OCI-LY7 (cell line): Measurements from ENCODE around the gene USP17L5. TPM values are rescaled to one million over a fixed set of nuclear protein-coding genes. Genes with fewer than 3 reads are reported as not detected.
"Not testable (repeated sequence)": the region's sequence is repeated elsewhere in the genome, so short reads cannot be mapped to it uniquely, and the experiment has no call there.

Experiments
- BruUV-seq: library from RNA; stranded (reverse); fragments of 400-500 nt; replicated peaks from 2 replicates; lab custom pipeline; 2021; lab: Mats Ljungman, UMichigan
- CTCF ChIA-PET: fragments of 300-600 bp; sonication (Branson Sonifier 250); formaldehyde crosslinking; loops from one replicate; lab custom pipeline; 2022; ENCODE audit warnings: antibody characterized with exemption; ENCODE audit not compliant: unreplicated experiment; lab: Charles Lee
- POLR2A ChIA-PET: fragments of 300-600 bp; sonication (Branson Sonifier 250); formaldehyde crosslinking; loops from one replicate; lab custom pipeline; 2022; ENCODE audit warnings: antibody characterized with exemption; lab: Charles Lee
- DNase-seq: peaks from one replicate; pipeline ENCODE4 v3.0.0-alpha.2; 2015; ENCODE audit warnings: low spot score
- H2AFZ ChIP-seq: fragments of 200-600 bp; sonication (generic), shearing (Covaris generic); 2 replicates; pipeline ENCODE4 v1.6.1; 2014; ENCODE audit warnings: mild to moderate bottlenecking, antibody characterized with exemption, low read length, moderate library complexity
- H3K27ac ChIP-seq: fragments of 200-600 bp; sonication (generic); 2 replicates; pipeline ENCODE4 v1.5.1; 2014; ENCODE audit warnings: mixed run types, low read depth, mild to moderate bottlenecking, moderate library complexity, low read length, inconsistent platforms; ENCODE audit not compliant: poor library complexity, severe bottlenecking
- H3K36me3 ChIP-seq: fragments of 200-600 bp; sonication (generic); 2 replicates; pipeline ENCODE4 v1.6.1; 2014; ENCODE audit warnings: mild to moderate bottlenecking, antibody characterized with exemption, low read length, moderate library complexity, mixed read lengths; ENCODE audit not compliant: insufficient read depth
- H3K4me1 ChIP-seq: fragments of 200-600 bp; sonication (generic); 2 replicates; pipeline ENCODE4 v1.5.1; 2014; ENCODE audit warnings: mild to moderate bottlenecking, low read length; ENCODE audit not compliant: insufficient read depth, poor library complexity, severe bottlenecking
- H3K4me2 ChIP-seq: fragments of 200-600 bp; sonication (generic); 2 replicates; pipeline ENCODE4 v1.6.1; 2014; ENCODE audit warnings: mild to moderate bottlenecking, low read length
- H3K4me3 ChIP-seq: fragments of 200-600 bp; sonication (generic); 2 replicates; pipeline ENCODE4 v1.5.1; 2014; ENCODE audit warnings: mild to moderate bottlenecking, low read depth, low read length; ENCODE audit not compliant: poor library complexity, severe bottlenecking
- H3K79me2 ChIP-seq: fragments of 200-600 bp; sonication (generic); 2 replicates; pipeline ENCODE4 v1.6.1; 2016; ENCODE audit warnings: low read depth, mild to moderate bottlenecking, low read length, moderate library complexity, mixed read lengths; ENCODE audit not compliant: insufficient read depth
- H3K9me2 ChIP-seq: fragments of 200-600 bp; sonication (generic); 2 replicates; pipeline ENCODE4 v1.6.1; 2016; ENCODE audit warnings: mild to moderate bottlenecking, low read length, mixed read lengths; ENCODE audit not compliant: insufficient read depth
- H3K9me3 ChIP-seq: fragments of 200-600 bp; sonication (generic); 2 replicates; pipeline ENCODE4 v1.6.1; 2014; ENCODE audit warnings: mild to moderate bottlenecking, mixed run types, low read length, mixed read lengths
- H4K20me1 ChIP-seq: fragments of 200-600 bp; sonication (generic); 2 replicates; pipeline ENCODE4 v1.6.1; 2014; ENCODE audit warnings: mild to moderate bottlenecking, antibody characterized with exemption, low read length, moderate library complexity, mixed read lengths; ENCODE audit not compliant: insufficient read depth
- intact Hi-C: fragments of 100-400 bp; cut with micrococcal nuclease; formaldehyde crosslinking; loops from one replicate; pipeline ENCODE4 v1.10.0; 2022; ENCODE audit not compliant: unreplicated experiment
- total RNA-seq, 2 experiments: library from RNA; depleted of rRNA in 1 of 2; stranded (reverse); fragments of >200 nt in 1 of 2; shearing (Covaris generic) in 1 of 2; gene quantifications; 2 replicates each; pipeline ENCODE4 v1.2.3, GENCODE V29; 2014 to 2022

Gene USP17L5
- total RNA-seq, 2 experiments from 2014 or later: not detected

- H3K4me2 ChIP-seq, H3K36me3 ChIP-seq, DNase-seq, BruUV-seq, H3K9me2 ChIP-seq, H2AFZ ChIP-seq, H3K79me2 ChIP-seq, CTCF ChIA-PET, H3K4me1 ChIP-seq, H4K20me1 ChIP-seq, H3K27ac ChIP-seq, intact Hi-C loops, POLR2A ChIA-PET, H3K4me3 ChIP-seq, H3K9me3 ChIP-seq: not testable (repeated sequence)
Observed at GRCh38 chr4:9348593-9348992, 9.4 kb downstream of the USP17L5 start, which contains the start of gene USP17L28. Gene USP17L28 (plus strand): TSS chr4:9348893. CDS start chr4:9348893, 0 bp downstream.

DNA sequence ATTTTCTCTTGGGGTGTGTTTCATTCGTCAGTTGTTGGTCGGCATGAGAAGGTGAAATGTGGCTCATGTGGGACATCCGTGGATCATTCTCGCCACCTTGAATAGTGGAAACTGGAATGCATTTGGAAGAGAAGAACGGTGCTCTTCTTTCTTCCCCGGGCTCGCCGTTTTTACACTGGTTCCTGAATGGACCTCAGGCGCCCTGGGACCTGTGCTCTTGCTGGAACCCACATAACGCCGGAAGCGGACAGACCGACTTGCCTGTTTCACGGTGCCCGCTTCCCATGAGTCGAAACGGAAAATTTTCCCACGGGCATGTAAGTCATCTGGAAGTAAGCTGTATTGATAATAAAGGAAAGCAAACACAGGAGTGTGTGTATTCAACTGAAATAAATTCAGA is 11.7 kb downstream of the USP17L5 start:
- DNase-seq, H3K4me2 ChIP-seq, H3K79me2 ChIP-seq, H3K9me2 ChIP-seq, POLR2A ChIA-PET, H3K36me3 ChIP-seq, intact Hi-C loops, H4K20me1 ChIP-seq, H3K4me3 ChIP-seq, H2AFZ ChIP-seq, H3K4me1 ChIP-seq, H3K9me3 ChIP-seq, H3K27ac ChIP-seq, CTCF ChIA-PET, BruUV-seq: not testable (repeated sequence)

GRCh38 chr4:9353338-9353737 is 14.1 kb downstream of the USP17L5 start, which contains the start of gene USP17L29:
Gene USP17L29 (plus strand): TSS chr4:9353638. CDS start chr4:9353638, 0 bp downstream.
- BruUV-seq, H3K27ac ChIP-seq: not testable (repeated sequence)

DNA sequence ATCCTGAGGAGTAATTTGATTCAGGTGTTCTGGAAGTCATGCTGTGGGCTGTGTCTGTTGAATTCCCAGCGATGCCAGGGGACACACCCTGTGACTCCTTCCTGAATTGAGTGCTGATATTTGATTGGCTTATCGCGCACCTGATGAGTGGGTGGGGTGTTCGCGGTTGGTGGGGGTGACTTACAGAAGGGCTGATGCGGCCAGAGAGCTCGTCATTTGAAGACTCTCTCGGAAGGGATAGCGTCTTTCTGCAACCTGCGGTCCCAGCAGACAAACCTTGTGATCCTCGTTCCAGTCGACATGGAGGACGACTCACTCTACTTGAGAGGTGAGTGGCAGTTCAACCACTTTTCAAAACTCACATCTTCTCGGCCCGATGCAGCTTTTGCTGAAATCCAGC is 23.6 kb downstream of the USP17L5 start, which contains the start of gene USP17L30:
USP17L30 (plus strand) TSS at position 301 of the 400 bp plus-strand sequence; CDS start at position 301, 0 bp downstream.
- POLR2A ChIA-PET, H3K79me2 ChIP-seq, H3K4me2 ChIP-seq, intact Hi-C loops, H4K20me1 ChIP-seq, H3K4me3 ChIP-seq, H3K27ac ChIP-seq, CTCF ChIA-PET, H3K4me1 ChIP-seq, H3K9me3 ChIP-seq, DNase-seq, H2AFZ ChIP-seq, H3K9me2 ChIP-seq, BruUV-seq, H3K36me3 ChIP-seq: not testable (repeated sequence)

More at GRCh38 chr4:9353338-9353737, 14.1 kb downstream of the USP17L5 start, which contains the start of gene USP17L29:
- CTCF ChIA-PET, H4K20me1 ChIP-seq, H2AFZ ChIP-seq, H3K9me3 ChIP-seq, H3K9me2 ChIP-seq, H3K36me3 ChIP-seq, H3K4me3 ChIP-seq, H3K4me2 ChIP-seq, H3K4me1 ChIP-seq, DNase-seq, intact Hi-C loops, POLR2A ChIA-PET, H3K79me2 ChIP-seq: not testable (repeated sequence)

GRCh38 chr4:9379881-9380280 is 40.7 kb downstream of the USP17L5 start:
- H3K4me1 ChIP-seq, BruUV-seq: not testable (repeated sequence)

More at GRCh38 chr4:9379881-9380280, 40.7 kb downstream of the USP17L5 start:
- H3K9me3 ChIP-seq, H3K4me2 ChIP-seq, DNase-seq, H3K9me2 ChIP-seq, H4K20me1 ChIP-seq, H3K79me2 ChIP-seq, intact Hi-C loops, H2AFZ ChIP-seq, POLR2A ChIA-PET, H3K36me3 ChIP-seq, H3K27ac ChIP-seq, CTCF ChIA-PET, H3K4me3 ChIP-seq: not testable (repeated sequence)
